Choroid plexus epithelial cell (primary cell): ENCODE measurements around the gene FGA.
"Not testable (repeated sequence)": the region's sequence is repeated elsewhere in the genome, so short reads cannot be mapped to it uniquely, and the experiment has no call there.

Experiments used
- DNase-seq: peaks from one replicate; pipeline ENCODE4 v3.0.0-alpha.2; 2010; ENCODE audit warnings: low read depth
- H3K4me3 ChIP-seq: 2 replicates; pipeline ENCODE4 v1.5.1; 2011; ENCODE audit warnings: low read depth, mild to moderate bottlenecking, control low read depth, low read length, moderate library complexity
- TF ChIP-seq, protein P1 (sequence below): conservative IDR thresholded peaks from 2 replicates; pipeline ENCODE4 v1.5.1; 2011; ENCODE audit warnings: low read depth, mild to moderate bottlenecking, control low read depth, inconsistent platforms, low read length, moderate library complexity

The FGA gene

DNA sequence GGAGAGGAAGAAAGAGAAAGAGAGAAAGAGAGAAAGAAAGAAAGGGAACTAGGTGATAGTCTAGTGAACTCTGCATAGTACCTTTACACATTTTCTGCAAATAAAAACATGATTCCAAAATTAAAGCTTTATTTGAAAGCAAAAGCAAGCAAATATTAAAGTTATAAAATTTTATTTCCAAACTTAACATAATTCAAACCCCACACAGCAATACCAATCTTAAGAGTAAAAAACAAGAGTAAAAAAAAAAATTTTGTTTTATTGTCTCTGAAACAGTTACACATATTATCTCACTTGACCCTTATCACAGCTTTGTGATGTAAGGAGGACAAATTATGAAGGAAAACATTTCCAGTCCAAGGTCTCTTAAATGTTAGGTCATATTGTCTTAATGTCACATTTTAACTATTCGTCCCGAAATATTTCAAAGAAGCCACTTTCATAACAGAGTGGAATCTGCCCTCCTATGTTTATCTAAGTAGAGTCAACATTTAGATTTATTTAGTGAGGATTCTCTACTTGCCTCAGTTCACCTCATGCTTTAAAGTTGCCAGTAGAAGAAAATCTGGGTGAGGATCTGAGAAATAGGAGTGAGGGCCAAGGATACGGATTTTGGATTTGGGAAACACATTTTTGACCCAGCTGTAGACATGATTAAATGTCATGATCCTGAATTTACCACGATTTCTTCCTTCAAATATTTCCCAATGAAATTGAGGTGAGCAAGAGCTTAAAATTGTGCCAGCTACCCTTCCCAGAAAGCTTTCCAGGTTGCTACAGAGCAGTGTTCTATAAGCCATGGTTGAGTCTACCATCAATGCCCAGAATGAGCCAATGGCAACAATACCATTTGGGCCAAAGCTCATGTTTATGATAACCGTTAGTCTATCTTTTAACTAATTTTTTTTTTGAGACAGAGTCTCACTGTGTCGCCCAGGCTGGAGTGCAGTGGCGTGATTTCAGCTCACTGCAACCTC, 7.5 kb upstream of the FGA start:
- no peak overlapping the region for H3K4me3 ChIP-seq
- no peak for DNase-seq
- TF ChIP-seq, protein P1, sequence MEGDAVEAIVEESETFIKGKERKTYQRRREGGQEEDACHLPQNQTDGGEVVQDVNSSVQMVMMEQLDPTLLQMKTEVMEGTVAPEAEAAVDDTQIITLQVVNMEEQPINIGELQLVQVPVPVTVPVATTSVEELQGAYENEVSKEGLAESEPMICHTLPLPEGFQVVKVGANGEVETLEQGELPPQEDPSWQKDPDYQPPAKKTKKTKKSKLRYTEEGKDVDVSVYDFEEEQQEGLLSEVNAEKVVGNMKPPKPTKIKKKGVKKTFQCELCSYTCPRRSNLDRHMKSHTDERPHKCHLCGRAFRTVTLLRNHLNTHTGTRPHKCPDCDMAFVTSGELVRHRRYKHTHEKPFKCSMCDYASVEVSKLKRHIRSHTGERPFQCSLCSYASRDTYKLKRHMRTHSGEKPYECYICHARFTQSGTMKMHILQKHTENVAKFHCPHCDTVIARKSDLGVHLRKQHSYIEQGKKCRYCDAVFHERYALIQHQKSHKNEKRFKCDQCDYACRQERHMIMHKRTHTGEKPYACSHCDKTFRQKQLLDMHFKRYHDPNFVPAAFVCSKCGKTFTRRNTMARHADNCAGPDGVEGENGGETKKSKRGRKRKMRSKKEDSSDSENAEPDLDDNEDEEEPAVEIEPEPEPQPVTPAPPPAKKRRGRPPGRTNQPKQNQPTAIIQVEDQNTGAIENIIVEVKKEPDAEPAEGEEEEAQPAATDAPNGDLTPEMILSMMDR, result no peak

DNA sequence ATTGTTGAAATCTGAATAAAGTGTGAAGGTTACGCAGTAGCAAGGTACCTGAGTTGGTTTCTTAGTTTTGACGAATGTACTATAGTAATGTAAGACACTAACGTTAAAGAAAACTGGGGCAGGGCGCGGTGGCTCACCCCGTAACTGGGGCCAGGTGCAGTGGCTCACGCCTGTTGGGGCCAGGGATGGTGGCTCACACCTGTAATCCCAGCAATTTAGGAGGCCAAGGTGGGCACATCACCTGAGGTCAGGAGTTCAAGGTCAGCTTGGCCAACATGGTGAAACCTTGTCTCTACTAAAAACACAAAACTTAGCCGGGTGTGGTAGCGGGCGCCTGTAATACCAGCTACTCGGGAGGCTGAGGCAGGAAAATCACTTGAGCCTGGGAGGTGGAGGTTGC, 6.7 kb upstream of the FGA start:
- DNase-seq, result not testable (repeated sequence)

DNA sequence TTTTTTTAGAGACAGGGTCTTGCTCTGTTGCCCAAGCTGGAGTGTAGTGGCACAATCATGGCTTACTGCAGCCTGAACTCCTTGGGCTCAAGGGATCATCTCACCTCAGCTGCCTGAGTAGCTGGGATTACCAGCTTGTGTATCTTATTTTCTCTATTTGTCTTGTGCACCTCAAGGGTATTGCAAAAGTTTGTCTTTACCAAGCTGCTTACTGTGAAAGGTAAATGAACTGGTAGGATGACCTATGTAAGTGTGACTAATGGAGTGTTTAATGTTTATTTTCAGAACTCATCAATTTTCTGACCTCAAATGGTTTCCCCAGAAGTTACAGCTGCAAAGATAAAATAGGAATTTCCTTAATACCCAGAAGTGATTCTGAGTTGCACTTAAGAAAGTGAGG, 5.3 kb upstream of the FGA start:
- TF ChIP-seq, protein P1, result no peak
- peak; percentile 56 for DNase-seq
- H3K4me3 ChIP-seq, result no peak overlapping the region

More for the DNA sequence above, 6.7 kb upstream of the FGA start:
- not testable (repeated sequence) for H3K4me3 ChIP-seq

DNA sequence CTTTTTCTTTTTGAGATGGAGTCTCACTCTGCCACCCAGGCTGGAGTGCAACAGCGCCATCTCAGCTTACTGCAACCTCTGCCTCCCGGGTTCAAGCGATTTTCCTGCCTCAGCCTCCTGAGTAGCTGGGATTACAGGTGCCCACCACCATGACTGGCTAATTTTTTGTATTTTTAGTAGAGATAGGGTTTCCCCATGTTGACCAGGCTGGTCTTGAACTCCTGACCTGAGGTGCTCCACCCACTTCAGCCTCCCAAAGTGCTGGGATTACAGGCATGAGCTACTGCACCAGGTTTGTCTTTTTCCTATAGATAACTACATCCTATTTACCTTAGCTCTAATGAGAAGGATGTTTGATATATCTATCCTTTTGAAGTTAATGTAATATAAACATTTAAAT, 3.8 kb upstream of the FGA start:
- not testable (repeated sequence) for H3K4me3 ChIP-seq, DNase-seq

DNA sequence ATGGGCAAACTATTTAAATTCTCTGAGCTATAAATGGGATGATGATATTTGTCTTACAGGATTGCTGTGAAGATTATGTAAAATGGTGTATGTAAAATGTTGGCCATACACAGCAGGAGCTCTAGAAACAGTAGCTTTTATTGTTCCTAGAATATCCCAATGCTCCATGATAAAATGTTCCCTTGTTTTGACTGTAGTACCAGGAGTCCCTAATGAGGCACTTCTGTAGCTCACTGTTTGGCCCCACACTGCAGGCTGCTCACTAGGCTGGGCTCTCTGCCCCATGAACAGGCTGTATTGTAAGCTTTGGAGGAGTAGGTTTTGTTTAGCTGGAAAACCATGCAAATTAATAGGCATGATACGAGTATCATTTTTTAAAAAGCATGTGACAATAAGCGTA, 3.3 kb upstream of the FGA start:
- TF ChIP-seq, protein P1, result no peak
- H3K4me3 ChIP-seq, result no peak overlapping the region
- DNase-seq, result no peak

DNA sequence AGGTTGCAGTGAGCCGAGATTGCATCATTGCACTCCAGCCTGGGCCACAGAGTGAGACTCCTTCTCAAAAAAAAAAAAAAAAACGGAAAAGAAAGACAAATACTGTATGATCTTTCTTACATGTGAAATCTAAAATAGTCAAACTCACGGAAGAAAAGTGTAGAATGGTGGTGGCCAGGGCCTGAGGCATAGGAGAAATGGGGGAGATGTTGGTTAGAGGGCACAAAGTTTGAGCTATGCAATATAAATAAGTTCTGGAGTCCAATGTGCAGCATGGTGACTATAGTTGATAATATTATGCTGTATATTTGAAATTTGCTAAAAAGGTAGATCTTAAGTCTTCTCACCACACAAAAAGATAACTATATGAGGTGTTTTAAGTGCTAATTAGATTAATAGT, 1.3 kb upstream of the FGA start:
- no peak overlapping the region for H3K4me3 ChIP-seq
- TF ChIP-seq, protein P1, result no peak
- no peak for DNase-seq

DNA sequence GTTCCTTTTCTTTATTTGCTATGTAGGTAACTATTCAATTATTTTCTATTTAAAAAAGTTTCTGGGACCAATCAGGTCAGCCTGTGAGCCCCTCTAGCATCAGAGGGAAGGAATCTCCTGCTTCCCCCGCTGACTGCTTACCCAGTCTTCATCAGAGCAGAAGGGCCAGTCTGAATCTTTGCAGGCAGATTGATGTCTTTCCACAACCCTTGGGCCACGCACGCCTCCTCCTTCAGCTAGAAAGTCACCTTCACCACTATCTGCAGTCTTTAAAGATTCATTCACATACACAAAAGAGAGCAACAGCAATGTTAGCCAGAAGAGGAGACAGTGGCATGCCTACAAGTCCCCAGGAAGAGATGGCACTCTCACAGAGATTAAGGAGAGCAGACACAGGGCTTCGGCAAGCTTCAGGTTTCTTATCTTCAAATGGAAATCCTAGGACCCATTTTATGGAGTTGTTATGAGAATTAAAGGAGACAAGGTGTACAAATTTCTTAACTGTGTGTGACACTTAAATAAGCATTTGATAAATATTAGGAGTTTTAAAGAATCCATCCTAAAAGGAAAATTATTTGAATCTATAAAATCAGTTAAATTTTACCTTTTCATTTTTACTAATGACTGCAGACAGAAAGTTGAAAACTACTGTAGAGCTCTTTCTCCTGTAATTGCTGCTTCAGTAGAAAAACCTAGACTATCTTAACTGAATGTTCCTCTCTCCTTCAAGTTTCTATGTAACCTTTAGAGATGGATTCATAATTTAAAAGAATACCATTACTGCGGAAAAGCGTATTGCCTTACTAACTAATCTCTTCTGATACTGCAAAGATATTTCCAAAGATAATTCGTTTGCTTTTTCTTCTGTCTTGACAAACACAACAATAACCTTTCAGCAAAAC, 995 bp downstream of the FGA start:
- H3K4me3 ChIP-seq, result no peak overlapping the region
- TF ChIP-seq, protein P1, result no peak
- no peak for DNase-seq
